Measurements from ENCODE around the gene NCOA1. TPM values are rescaled to one million over a fixed set of nuclear protein-coding genes. Genes with fewer than 3 reads are reported as not detected.

The NCOA1 gene
- total RNA-seq, 1 donor from 2014 or later = 48.4 TPM

DNA sequence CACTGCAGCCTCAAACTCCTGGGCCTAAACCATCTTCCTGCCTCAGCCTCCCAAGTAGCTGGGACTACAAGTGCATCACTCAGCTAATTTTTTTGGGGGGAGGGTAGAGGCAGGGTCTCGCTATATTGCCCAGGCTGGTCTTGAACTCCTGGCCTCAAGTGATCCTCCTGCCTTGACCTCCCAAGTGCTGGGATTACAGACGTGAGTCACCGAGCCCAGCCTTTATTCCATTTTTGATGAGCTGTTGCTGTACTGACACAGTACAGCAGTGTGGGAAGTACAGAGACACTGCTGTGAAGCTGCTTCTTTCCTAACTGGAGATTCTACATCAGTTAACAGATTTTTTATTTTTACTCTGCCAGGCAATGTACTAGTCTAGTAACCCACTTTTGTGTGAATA lies 283.3 kb downstream of the NCOA1 start:
- DNase-seq (ENCODE audit: extremely low spot score in 2 of 2) = no peak
- no peaks in the 10 kb centered on the region for H3K36me3 ChIP-seq
- TF ChIP-seq, protein P1, sequence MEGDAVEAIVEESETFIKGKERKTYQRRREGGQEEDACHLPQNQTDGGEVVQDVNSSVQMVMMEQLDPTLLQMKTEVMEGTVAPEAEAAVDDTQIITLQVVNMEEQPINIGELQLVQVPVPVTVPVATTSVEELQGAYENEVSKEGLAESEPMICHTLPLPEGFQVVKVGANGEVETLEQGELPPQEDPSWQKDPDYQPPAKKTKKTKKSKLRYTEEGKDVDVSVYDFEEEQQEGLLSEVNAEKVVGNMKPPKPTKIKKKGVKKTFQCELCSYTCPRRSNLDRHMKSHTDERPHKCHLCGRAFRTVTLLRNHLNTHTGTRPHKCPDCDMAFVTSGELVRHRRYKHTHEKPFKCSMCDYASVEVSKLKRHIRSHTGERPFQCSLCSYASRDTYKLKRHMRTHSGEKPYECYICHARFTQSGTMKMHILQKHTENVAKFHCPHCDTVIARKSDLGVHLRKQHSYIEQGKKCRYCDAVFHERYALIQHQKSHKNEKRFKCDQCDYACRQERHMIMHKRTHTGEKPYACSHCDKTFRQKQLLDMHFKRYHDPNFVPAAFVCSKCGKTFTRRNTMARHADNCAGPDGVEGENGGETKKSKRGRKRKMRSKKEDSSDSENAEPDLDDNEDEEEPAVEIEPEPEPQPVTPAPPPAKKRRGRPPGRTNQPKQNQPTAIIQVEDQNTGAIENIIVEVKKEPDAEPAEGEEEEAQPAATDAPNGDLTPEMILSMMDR (IDR thresholded peaks at IDR 0.05) = no peak
- TF ChIP-seq POLR2A (IDR thresholded peaks at IDR 0.05) = no peak
- TF ChIP-seq POLR2AphosphoS5 (IDR thresholded peaks at IDR 0.05; ENCODE audit: insufficient read depth in 1 of 2, low read depth in 1 of 2) = no peak
- no peaks in the 10 kb centered on the region for H3K4me1 ChIP-seq
- no peaks in the 10 kb centered on the region for H3K9me3 ChIP-seq
- intact Hi-C loops (cut with DNase I) = no loop called here
- no peak overlapping the region for H3K27ac ChIP-seq
- no peak overlapping the region for H3K4me3 ChIP-seq
- H3K27me3 ChIP-seq = no peaks in the 10 kb centered on the region

- no peaks in the 10 kb centered on the region for H3K9me3 ChIP-seq
- H3K36me3 ChIP-seq = no peaks in the 10 kb centered on the region
- H3K4me3 ChIP-seq = no peak overlapping the region
- TF ChIP-seq POLR2A (IDR thresholded peaks at IDR 0.05) = no peak
- TF ChIP-seq, protein P1 (IDR thresholded peaks at IDR 0.05) = no peak
- TF ChIP-seq POLR2AphosphoS5 (IDR thresholded peaks at IDR 0.05; ENCODE audit: insufficient read depth in 1 of 2, low read depth in 1 of 2) = no peak
- no peak overlapping the region for H3K27ac ChIP-seq
- DNase-seq (ENCODE audit: extremely low spot score in 2 of 2) = no peak
- intact Hi-C loops (cut with DNase I) = no loop called here
- no peaks in the 10 kb centered on the region for H3K4me1 ChIP-seq
- no peaks in the 10 kb centered on the region for H3K27me3 ChIP-seq
Measured at GRCh38 chr2:24779116-24779515, 288.1 kb downstream of the NCOA1 start.

DNA sequence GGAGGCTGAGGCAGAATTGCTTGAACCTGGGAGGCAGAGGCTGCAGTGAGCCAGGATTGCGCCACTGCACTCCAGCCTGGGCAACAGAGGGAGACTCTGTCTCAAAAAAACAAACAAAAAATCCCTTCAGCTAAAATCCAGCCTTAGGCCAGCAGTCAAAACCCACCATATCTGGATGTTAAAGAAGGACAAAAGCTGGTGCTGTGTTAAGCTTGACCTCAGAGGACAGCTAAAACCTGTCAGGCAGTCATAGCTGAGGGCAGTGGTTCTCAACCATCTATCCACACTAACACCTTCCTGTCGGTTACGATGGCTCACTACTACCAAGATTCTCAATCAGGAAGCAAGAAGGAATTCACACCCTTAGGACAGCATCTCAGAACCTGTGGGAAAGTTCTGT lies 292.6 kb downstream of the NCOA1 start:
- no peaks in the 10 kb centered on the region for H3K27me3 ChIP-seq
- TF ChIP-seq POLR2AphosphoS5 (IDR thresholded peaks at IDR 0.05; ENCODE audit: insufficient read depth in 1 of 2, low read depth in 1 of 2) (no peak), POLR2A (IDR thresholded peaks at IDR 0.05) (no peak)
- TF ChIP-seq, protein P1 (IDR thresholded peaks at IDR 0.05) = no peak
- no peak overlapping the region for H3K27ac ChIP-seq
- intact Hi-C loops (cut with DNase I) = no loop called here
- peaks cover 0 to under 1% of the 10 kb centered on the region in 2 donors for H3K36me3 ChIP-seq
- H3K9me3 ChIP-seq = no peaks in the 10 kb centered on the region
- no peak for DNase-seq (ENCODE audit: extremely low spot score in 2 of 2)
- no peak overlapping the region for H3K4me3 ChIP-seq
- no peaks in the 10 kb centered on the region for H3K4me1 ChIP-seq

DNA sequence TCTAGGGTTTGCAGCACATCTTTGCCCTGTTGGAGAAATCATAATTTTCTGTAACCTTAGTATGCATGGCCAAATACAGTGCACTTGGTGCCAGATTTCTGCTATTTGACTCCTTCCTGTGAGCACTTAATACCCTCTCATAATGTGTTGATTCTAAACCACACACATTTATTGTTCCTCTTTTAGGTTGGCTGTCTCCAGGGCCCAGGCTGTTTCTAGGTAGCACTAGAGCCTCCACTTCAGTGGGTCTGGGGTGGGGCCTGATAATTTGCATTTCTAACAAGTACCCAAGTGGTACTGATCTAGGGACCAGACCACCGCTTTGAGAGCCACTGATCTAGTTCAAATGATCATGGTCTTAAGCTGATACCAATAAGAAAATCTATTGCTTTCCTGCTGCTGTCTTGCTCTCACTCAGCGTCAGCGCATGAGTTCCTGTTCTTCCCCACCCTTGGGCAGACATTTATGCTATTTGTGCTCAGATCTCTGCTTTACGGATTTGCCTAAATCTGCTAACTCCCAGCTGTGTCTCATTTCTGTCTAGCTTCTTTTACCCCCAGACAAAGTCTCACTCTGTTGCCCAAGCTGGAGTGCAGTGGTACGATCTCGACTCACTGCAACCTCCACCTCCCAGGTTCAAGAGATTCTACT lies 294.7 kb downstream of the NCOA1 start:
- H3K4me3 ChIP-seq = no peak overlapping the region
- peaks cover 0 to 4% of the 10 kb centered on the region in 2 donors for H3K36me3 ChIP-seq
- no peaks in the 10 kb centered on the region for H3K9me3 ChIP-seq
- DNase-seq (ENCODE audit: extremely low spot score in 2 of 2) = no peak
- no peaks in the 10 kb centered on the region for H3K4me1 ChIP-seq
- H3K27me3 ChIP-seq = no peaks in the 10 kb centered on the region
- no peak for TF ChIP-seq POLR2AphosphoS5 (IDR thresholded peaks at IDR 0.05; ENCODE audit: insufficient read depth in 1 of 2, low read depth in 1 of 2)
- no peak for TF ChIP-seq POLR2A (IDR thresholded peaks at IDR 0.05)
- TF ChIP-seq, protein P1 (IDR thresholded peaks at IDR 0.05) = no peak
- intact Hi-C loops (cut with DNase I) = no loop called here
- no peak overlapping the region for H3K27ac ChIP-seq

DNA sequence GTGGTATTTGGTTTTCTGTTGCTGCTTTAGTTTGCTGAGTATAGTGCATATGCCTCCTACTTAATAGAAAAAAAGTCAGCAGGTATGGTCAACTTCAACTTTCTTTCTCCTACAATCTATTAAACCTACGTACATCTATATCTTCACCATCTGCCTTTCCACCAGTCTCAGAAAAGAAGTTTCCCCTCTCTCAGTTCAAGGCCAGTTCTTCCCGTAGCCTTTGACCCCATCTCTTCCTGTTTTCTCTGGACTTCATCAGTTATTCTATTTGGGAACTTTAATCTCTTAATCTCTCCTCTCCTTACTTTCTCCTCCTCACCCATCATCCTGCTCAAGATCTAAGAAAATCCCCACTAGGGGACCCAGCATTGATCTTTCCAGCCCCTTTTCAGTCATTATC lies 296.5 kb downstream of the NCOA1 start:
- no peaks in the 10 kb centered on the region for H3K27me3 ChIP-seq
- TF ChIP-seq, protein P1 (IDR thresholded peaks at IDR 0.05) = no peak
- TF ChIP-seq POLR2A (IDR thresholded peaks at IDR 0.05) (no peak), POLR2AphosphoS5 (IDR thresholded peaks at IDR 0.05; ENCODE audit: insufficient read depth in 1 of 2, low read depth in 1 of 2) (no peak)
- peaks cover 0 to 4% of the 10 kb centered on the region in 2 donors for H3K36me3 ChIP-seq
- DNase-seq (ENCODE audit: extremely low spot score in 2 of 2) = no peak
- H3K27ac ChIP-seq = no peak overlapping the region
- intact Hi-C loops (cut with DNase I) = no loop called here
- H3K4me3 ChIP-seq = no peak overlapping the region
- no peaks in the 10 kb centered on the region for H3K9me3 ChIP-seq
- H3K4me1 ChIP-seq = peaks cover 7% of the 10 kb centered on the region

All from vagina (tissue), 2 donors.